Prostate gland (tissue), 2 donors: ENCODE measurements around the gene NINJ1.

Experiments used
- CTCF ChIP-seq, 4 experiments: fragments of 200-600 bp in 2 of 4; fragments of 450-650 bp in 2 of 4; sonication (generic) in 2 of 4; IDR thresholded peaks; 1 replicate in 3 of 4; 2 replicates in 1 of 4; pipeline ENCODE4 v1.5.1; 2016 to 2019; ENCODE audit warnings: antibody characterized with exemption in 4 of 4, mild to moderate bottlenecking in 2 of 4, moderate library complexity in 2 of 4
- POLR2A ChIP-seq: fragments of 450-650 bp; IDR thresholded peaks from one replicate; pipeline ENCODE4 v1.6.1; 2016; ENCODE audit warnings: antibody characterized with exemption, mild to moderate bottlenecking
- POLR2AphosphoS5 ChIP-seq: sonication (generic); formaldehyde crosslinking; IDR thresholded peaks from one replicate; pipeline ENCODE4 v1.6.1; 2017; ENCODE audit warnings: antibody characterized with exemption

DNA sequence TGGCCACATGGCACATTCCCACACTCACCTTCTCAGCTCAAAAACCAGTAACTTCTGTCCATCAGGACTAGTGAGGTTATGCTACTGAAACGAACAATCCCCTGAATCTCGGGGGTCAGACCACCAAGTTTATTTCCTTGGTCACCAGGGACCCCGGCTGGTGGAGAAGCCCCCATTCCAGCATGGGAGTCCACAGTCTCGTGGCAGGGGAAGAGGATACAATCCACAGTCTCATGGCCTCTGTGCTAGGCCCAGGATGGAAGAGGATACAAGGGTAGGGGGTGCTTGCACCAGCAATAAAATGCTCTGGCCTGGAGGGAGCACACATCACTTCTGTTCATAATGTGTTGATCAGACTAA is 45.4 kb downstream of the NINJ1 start:
- TF ChIP-seq CTCF (IDR thresholded peaks at IDR 0.05) (no peak), POLR2A (no peak), POLR2AphosphoS5 (no peak)
